HL-60 (cell line): Measurements from ENCODE around the gene TBC1D22A.

Experiments used
- DNase-seq, 2 experiments: peaks; one replicate each; pipeline ENCODE4 v3.0.0-alpha.2; 2010 to 2020; ENCODE audit warnings: low read depth in 1 of 2, low spot score in 1 of 2
- H3K27ac ChIP-seq: fragments of 250-450 bp; sonication (Bioruptor Pico); replicated peaks from 2 replicates; pipeline ENCODE4 v1.5.1; 2020; ENCODE audit warnings: mild to moderate bottlenecking, moderate library complexity
- H3K27me3 ChIP-seq: fragments of 250-450 bp; sonication (Bioruptor Pico); 2 replicates; pipeline ENCODE4 v1.5.1; 2021; ENCODE audit warnings: mild to moderate bottlenecking, moderate library complexity; ENCODE audit not compliant: insufficient read depth, poor library complexity, severe bottlenecking
- H3K4me3 ChIP-seq: replicated peaks from 2 replicates; pipeline ENCODE4 v1.5.1; 2011; ENCODE audit warnings: mild to moderate bottlenecking, control low read depth, low read length; ENCODE audit not compliant: insufficient read depth
- CTCF ChIP-seq: IDR thresholded peaks from one replicate; pipeline ENCODE4 v1.5.1; 2011; ENCODE audit warnings: low read length, control low read depth, inconsistent platforms; ENCODE audit not compliant: insufficient read depth
- GABPA ChIP-seq: IDR thresholded peaks from 2 replicates; pipeline ENCODE4 v1.6.1; 2012; ENCODE audit warnings: low read depth
- POLR2AphosphoS5 ChIP-seq: IDR thresholded peaks from 2 replicates; pipeline ENCODE4 v1.6.1; 2012; ENCODE audit warnings: low read depth
- REST ChIP-seq: IDR thresholded peaks from 2 replicates; pipeline ENCODE4 v1.6.1; 2012; ENCODE audit warnings: low read depth; ENCODE audit not compliant: insufficient replicate concordance
- SPI1 ChIP-seq: IDR thresholded peaks from 2 replicates; pipeline ENCODE4 v1.6.1; 2012; ENCODE audit warnings: low read depth, mild to moderate bottlenecking, borderline replicate concordance

The TBC1D22A gene

GRCh38 chr22:47086596-47087248 is 324.3 kb downstream of the TBC1D22A start:
- Histone ChIP-seq H3K4me3 (no peak overlapping the region), H3K27ac (no peak overlapping the region), H3K27me3 (no peaks in the 10 kb centered on the region)
- TF ChIP-seq POLR2AphosphoS5: no peak
- DNase-seq: no peak

- Histone ChIP-seq H3K4me3 (no peak overlapping the region), H3K27me3 (no peaks in the 10 kb centered on the region), H3K27ac (no peak overlapping the region)
- no peak for TF ChIP-seq GABPA
- no peak for TF ChIP-seq REST
- no peak for TF ChIP-seq POLR2AphosphoS5
- no peak for TF ChIP-seq CTCF
- TF ChIP-seq SPI1: no peak
- no peak for DNase-seq
Observed at GRCh38 chr22:47088480-47089158, 326.2 kb downstream of the TBC1D22A start.

- Histone ChIP-seq H3K27ac (no peak overlapping the region), H3K27me3 (no peaks in the 10 kb centered on the region), H3K4me3 (no peak overlapping the region)
- DNase-seq: no peak
- TF ChIP-seq REST: no peak
- TF ChIP-seq CTCF: no peak
- TF ChIP-seq GABPA: no peak
- no peak for TF ChIP-seq SPI1
- TF ChIP-seq POLR2AphosphoS5: no peak
Observed at GRCh38 chr22:47089374-47089773, 326.9 kb downstream of the TBC1D22A start.

- H3K4me3 ChIP-seq: no peak overlapping the region
- DNase-seq: no peak
- no peak overlapping the region for H3K27ac ChIP-seq
- no peaks in the 10 kb centered on the region for H3K27me3 ChIP-seq
- no peak for TF ChIP-seq POLR2AphosphoS5
- TF ChIP-seq SPI1: no peak
Observed at GRCh38 chr22:47089796-47090460, 327.5 kb downstream of the TBC1D22A start.
